ENCODE results near the gene GPR62.

Gene GPR62

GRCh38 chr3:52001443-52001974, 46.3 kb downstream of the GPR62 start:
- Histone ChIP-seq H3K9me3 (ENCODE audit: control insufficient read depth in 1 of 2, low read length in 2 of 2) (no peaks in the 10 kb centered on the region), H3K36me3 (ENCODE audit: control insufficient read depth in 1 of 2, insufficient read depth in 2 of 2, low read length in 2 of 2) (no peaks in the 10 kb centered on the region), H3K4me3 (ENCODE audit: low read depth in 1 of 2, low read length in 2 of 2) (no peak overlapping the region), H3K27ac (ENCODE audit: low read length) (no peak overlapping the region), H3K27me3 (ENCODE audit: low read depth, low read length) (no peaks in the 10 kb centered on the region), H3K4me1 (ENCODE audit: control insufficient read depth in 1 of 2, insufficient read depth in 2 of 2, low read length in 2 of 2) (peaks cover 0 to 26% of the 10 kb centered on the region in 2 donors)

GRCh38 chr3:52002748-52003147, 47.6 kb downstream of the GPR62 start:
- Histone ChIP-seq H3K27ac (ENCODE audit: low read length) (no peak overlapping the region), H3K4me1 (ENCODE audit: control insufficient read depth in 1 of 2, insufficient read depth in 2 of 2, low read length in 2 of 2) (peaks cover 0 to 28% of the 10 kb centered on the region in 2 donors), H3K27me3 (ENCODE audit: low read depth, low read length) (no peaks in the 10 kb centered on the region), H3K9me3 (ENCODE audit: control insufficient read depth in 1 of 2, low read length in 2 of 2) (no peaks in the 10 kb centered on the region), H3K36me3 (ENCODE audit: control insufficient read depth in 1 of 2, insufficient read depth in 2 of 2, low read length in 2 of 2) (no peaks in the 10 kb centered on the region), H3K4me3 (ENCODE audit: low read depth in 1 of 2, low read length in 2 of 2) (no peak overlapping the region)

GRCh38 chr3:52004163-52004787, 49.1 kb downstream of the GPR62 start:
- Histone ChIP-seq H3K27ac (ENCODE audit: low read length) (no peak overlapping the region), H3K27me3 (ENCODE audit: low read depth, low read length) (no peaks in the 10 kb centered on the region), H3K36me3 (ENCODE audit: control insufficient read depth in 1 of 2, insufficient read depth in 2 of 2, low read length in 2 of 2) (no peaks in the 10 kb centered on the region), H3K9me3 (ENCODE audit: control insufficient read depth in 1 of 2, low read length in 2 of 2) (no peaks in the 10 kb centered on the region), H3K4me1 (ENCODE audit: control insufficient read depth in 1 of 2, insufficient read depth in 2 of 2, low read length in 2 of 2) (peaks cover 0 to 28% of the 10 kb centered on the region in 2 donors), H3K4me3 (ENCODE audit: low read depth in 1 of 2, low read length in 2 of 2) (no peak overlapping the region)

- Histone ChIP-seq H3K4me1 (ENCODE audit: control insufficient read depth in 1 of 2, insufficient read depth in 2 of 2, low read length in 2 of 2) (peaks cover 0 to 28% of the 10 kb centered on the region in 2 donors), H3K36me3 (ENCODE audit: control insufficient read depth in 1 of 2, insufficient read depth in 2 of 2, low read length in 2 of 2) (no peaks in the 10 kb centered on the region), H3K4me3 (ENCODE audit: low read depth in 1 of 2, low read length in 2 of 2) (no peak overlapping the region), H3K9me3 (ENCODE audit: control insufficient read depth in 1 of 2, low read length in 2 of 2) (no peaks in the 10 kb centered on the region), H3K27ac (ENCODE audit: low read length) (no peak overlapping the region), H3K27me3 (ENCODE audit: low read depth, low read length) (no peaks in the 10 kb centered on the region)
Measured at GRCh38 chr3:52004906-52005395, 49.8 kb downstream of the GPR62 start.

GRCh38 chr3:52005571-52005986, 50.4 kb downstream of the GPR62 start:
- H3K27ac ChIP-seq (ENCODE audit: low read length), result no peak overlapping the region
- H3K9me3 ChIP-seq (ENCODE audit: control insufficient read depth in 1 of 2, low read length in 2 of 2), result no peaks in the 10 kb centered on the region
- no peaks in the 10 kb centered on the region for H3K36me3 ChIP-seq (ENCODE audit: control insufficient read depth in 1 of 2, insufficient read depth in 2 of 2, low read length in 2 of 2)
- peaks cover 0 to 28% of the 10 kb centered on the region in 2 donors for H3K4me1 ChIP-seq (ENCODE audit: control insufficient read depth in 1 of 2, insufficient read depth in 2 of 2, low read length in 2 of 2)
- H3K4me3 ChIP-seq (ENCODE audit: low read depth in 1 of 2, low read length in 2 of 2), result no peak overlapping the region
- no peaks in the 10 kb centered on the region for H3K27me3 ChIP-seq (ENCODE audit: low read depth, low read length)

- H3K9me3 ChIP-seq (ENCODE audit: control insufficient read depth in 1 of 2, low read length in 2 of 2), result no peaks in the 10 kb centered on the region
- peaks cover 0 to 28% of the 10 kb centered on the region in 2 donors for H3K4me1 ChIP-seq (ENCODE audit: control insufficient read depth in 1 of 2, insufficient read depth in 2 of 2, low read length in 2 of 2)
- H3K27ac ChIP-seq (ENCODE audit: low read length), result no peak overlapping the region
- no peak overlapping the region for H3K4me3 ChIP-seq (ENCODE audit: low read depth in 1 of 2, low read length in 2 of 2)
- no peaks in the 10 kb centered on the region for H3K27me3 ChIP-seq (ENCODE audit: low read depth, low read length)
- no peaks in the 10 kb centered on the region for H3K36me3 ChIP-seq (ENCODE audit: control insufficient read depth in 1 of 2, insufficient read depth in 2 of 2, low read length in 2 of 2)
Measured at GRCh38 chr3:52006017-52006819, 51.0 kb downstream of the GPR62 start.

- no peaks in the 10 kb centered on the region for H3K9me3 ChIP-seq (ENCODE audit: control insufficient read depth in 1 of 2, low read length in 2 of 2)
- no peak overlapping the region for H3K27ac ChIP-seq (ENCODE audit: low read length)
- H3K4me3 ChIP-seq (ENCODE audit: low read depth in 1 of 2, low read length in 2 of 2), result no peak overlapping the region
- H3K4me1 ChIP-seq (ENCODE audit: control insufficient read depth in 1 of 2, insufficient read depth in 2 of 2, low read length in 2 of 2), result peaks cover 0 to 24% of the 10 kb centered on the region in 2 donors
- H3K36me3 ChIP-seq (ENCODE audit: control insufficient read depth in 1 of 2, insufficient read depth in 2 of 2, low read length in 2 of 2), result no peaks in the 10 kb centered on the region
- no peaks in the 10 kb centered on the region for H3K27me3 ChIP-seq (ENCODE audit: low read depth, low read length)
Measured at GRCh38 chr3:52006820-52007133, 51.6 kb downstream of the GPR62 start.

Data from muscle layer of duodenum (tissue), 2 donors.